HEK293 (cell line): ENCODE results near the gene RNF19B.

ENCODE experiments used
- ELK4 ChIP-seq: IDR thresholded peaks from 2 replicates; pipeline ENCODE4 v1.6.1; 2011; ENCODE audit warnings: mild to moderate bottlenecking, low read depth, low read length, borderline replicate concordance
- PRDM10 ChIP-seq: fragments of 450-650 bp; formaldehyde crosslinking; IDR thresholded peaks from 2 replicates; pipeline ENCODE4 v1.5.1; 2016; ENCODE audit warnings: missing biosample characterization, missing genetic modification characterization
- SP3 ChIP-seq: fragments of 450-650 bp; formaldehyde crosslinking; IDR thresholded peaks from 2 replicates; pipeline ENCODE4 v1.5.1; 2016; ENCODE audit warnings: missing biosample characterization, missing genetic modification characterization
- ZBTB7A ChIP-seq: fragments of 450-650 bp; formaldehyde crosslinking; IDR thresholded peaks from 2 replicates; pipeline ENCODE4 v1.5.1; 2016; ENCODE audit warnings: low read depth, missing biosample characterization, missing genetic modification characterization
- ZFP37 ChIP-seq: fragments of 450-650 bp; formaldehyde crosslinking; IDR thresholded peaks from 2 replicates; pipeline ENCODE4 v1.5.1; 2016; ENCODE audit warnings: missing biosample characterization, missing genetic modification characterization
- ZNF184 ChIP-seq: fragments of 450-650 bp; IDR thresholded peaks from 2 replicates; pipeline ENCODE4 v1.5.1; 2018; ENCODE audit warnings: missing biosample characterization, mild to moderate bottlenecking, missing genetic modification characterization
- ZNF621 ChIP-seq: fragments of 450-650 bp; formaldehyde crosslinking; IDR thresholded peaks from 2 replicates; pipeline ENCODE4 v1.5.1; 2017; ENCODE audit warnings: missing biosample characterization, missing genetic modification characterization
- ZNF660 ChIP-seq: fragments of 450-650 bp; IDR thresholded peaks from 2 replicates; pipeline ENCODE4 v1.5.1; 2018; ENCODE audit warnings: missing biosample characterization, mild to moderate bottlenecking, missing genetic modification characterization
- ZNF692 ChIP-seq: fragments of 450-650 bp; formaldehyde crosslinking; IDR thresholded peaks from 2 replicates; pipeline ENCODE4 v1.5.1; 2016; ENCODE audit warnings: missing biosample characterization, missing genetic modification characterization
- ZSCAN18 ChIP-seq: fragments of 450-650 bp; formaldehyde crosslinking; IDR thresholded peaks from 2 replicates; pipeline ENCODE4 v1.5.1; 2016; ENCODE audit warnings: missing biosample characterization, missing genetic modification characterization
- TF ChIP-seq, protein P1 (sequence below): fragments of 450-650 bp; formaldehyde crosslinking; IDR thresholded peaks from 2 replicates; pipeline ENCODE4 v1.5.1; 2016; ENCODE audit warnings: missing biosample characterization, missing genetic modification characterization
- TF ChIP-seq, protein P2 (sequence below): fragments of 450-650 bp; formaldehyde crosslinking; IDR thresholded peaks from 2 replicates; pipeline ENCODE4 v1.5.1; 2016; ENCODE audit warnings: missing biosample characterization, missing genetic modification characterization
- TF ChIP-seq, protein P3 (sequence below): fragments of 450-650 bp; formaldehyde crosslinking; IDR thresholded peaks from 2 replicates; pipeline ENCODE4 v1.5.1; 2016; ENCODE audit warnings: missing biosample characterization, missing genetic modification characterization

GRCh38 chr1:32888134-32888533, 76.5 kb downstream of the RNF19B start:
- TF ChIP-seq ZSCAN18 (tag by site-specific recombination) (no peak), ELK4 (no peak), ZNF184 (tag by site-specific recombination) (no peak), SP3 (tag by site-specific recombination) (no peak), ZBTB7A (no peak), ZNF692 (tag by site-specific recombination) (no peak), ZNF621 (tag by site-specific recombination) (no peak), ZFP37 (no peak), PRDM10 (tag by site-specific recombination) (no peak), ZNF660 (tag by site-specific recombination) (no peak)
- TF ChIP-seq, protein P1, sequence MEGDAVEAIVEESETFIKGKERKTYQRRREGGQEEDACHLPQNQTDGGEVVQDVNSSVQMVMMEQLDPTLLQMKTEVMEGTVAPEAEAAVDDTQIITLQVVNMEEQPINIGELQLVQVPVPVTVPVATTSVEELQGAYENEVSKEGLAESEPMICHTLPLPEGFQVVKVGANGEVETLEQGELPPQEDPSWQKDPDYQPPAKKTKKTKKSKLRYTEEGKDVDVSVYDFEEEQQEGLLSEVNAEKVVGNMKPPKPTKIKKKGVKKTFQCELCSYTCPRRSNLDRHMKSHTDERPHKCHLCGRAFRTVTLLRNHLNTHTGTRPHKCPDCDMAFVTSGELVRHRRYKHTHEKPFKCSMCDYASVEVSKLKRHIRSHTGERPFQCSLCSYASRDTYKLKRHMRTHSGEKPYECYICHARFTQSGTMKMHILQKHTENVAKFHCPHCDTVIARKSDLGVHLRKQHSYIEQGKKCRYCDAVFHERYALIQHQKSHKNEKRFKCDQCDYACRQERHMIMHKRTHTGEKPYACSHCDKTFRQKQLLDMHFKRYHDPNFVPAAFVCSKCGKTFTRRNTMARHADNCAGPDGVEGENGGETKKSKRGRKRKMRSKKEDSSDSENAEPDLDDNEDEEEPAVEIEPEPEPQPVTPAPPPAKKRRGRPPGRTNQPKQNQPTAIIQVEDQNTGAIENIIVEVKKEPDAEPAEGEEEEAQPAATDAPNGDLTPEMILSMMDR (tag by site-specific recombination) = no peak
- TF ChIP-seq, protein P2, sequence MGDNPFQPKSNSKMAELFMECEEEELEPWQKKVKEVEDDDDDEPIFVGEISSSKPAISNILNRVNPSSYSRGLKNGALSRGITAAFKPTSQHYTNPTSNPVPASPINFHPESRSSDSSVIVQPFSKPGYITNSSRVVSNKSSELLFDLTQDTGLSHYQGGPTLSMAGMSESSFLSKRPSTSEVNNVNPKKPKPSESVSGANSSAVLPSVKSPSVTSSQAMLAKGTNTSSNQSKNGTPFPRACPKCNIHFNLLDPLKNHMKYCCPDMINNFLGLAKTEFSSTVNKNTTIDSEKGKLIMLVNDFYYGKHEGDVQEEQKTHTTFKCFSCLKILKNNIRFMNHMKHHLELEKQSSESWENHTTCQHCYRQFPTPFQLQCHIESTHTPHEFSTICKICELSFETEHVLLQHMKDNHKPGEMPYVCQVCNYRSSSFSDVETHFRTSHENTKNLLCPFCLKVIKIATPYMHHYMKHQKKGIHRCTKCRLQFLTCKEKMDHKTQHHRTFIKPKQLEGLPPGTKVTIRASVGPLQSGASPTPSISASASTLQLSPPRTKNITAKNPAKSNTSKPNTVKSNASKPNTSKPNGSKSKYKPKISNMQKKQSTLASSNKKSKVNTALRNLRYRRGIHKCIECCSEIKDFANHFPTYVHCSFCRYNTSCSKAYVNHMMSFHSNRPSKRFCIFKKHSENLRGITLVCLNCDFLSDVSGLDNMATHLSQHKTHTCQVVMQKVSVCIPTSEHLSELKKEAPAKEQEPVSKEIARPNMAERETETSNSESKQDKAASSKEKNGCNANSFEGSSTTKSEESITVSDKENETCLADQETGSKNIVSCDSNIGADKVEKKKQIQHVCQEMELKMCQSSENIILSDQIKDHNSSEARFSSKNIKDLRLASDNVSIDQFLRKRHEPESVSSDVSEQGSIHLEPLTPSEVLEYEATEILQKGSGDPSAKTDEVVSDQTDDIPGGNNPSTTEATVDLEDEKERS (tag by site-specific recombination) = no peak
- TF ChIP-seq, protein P3, sequence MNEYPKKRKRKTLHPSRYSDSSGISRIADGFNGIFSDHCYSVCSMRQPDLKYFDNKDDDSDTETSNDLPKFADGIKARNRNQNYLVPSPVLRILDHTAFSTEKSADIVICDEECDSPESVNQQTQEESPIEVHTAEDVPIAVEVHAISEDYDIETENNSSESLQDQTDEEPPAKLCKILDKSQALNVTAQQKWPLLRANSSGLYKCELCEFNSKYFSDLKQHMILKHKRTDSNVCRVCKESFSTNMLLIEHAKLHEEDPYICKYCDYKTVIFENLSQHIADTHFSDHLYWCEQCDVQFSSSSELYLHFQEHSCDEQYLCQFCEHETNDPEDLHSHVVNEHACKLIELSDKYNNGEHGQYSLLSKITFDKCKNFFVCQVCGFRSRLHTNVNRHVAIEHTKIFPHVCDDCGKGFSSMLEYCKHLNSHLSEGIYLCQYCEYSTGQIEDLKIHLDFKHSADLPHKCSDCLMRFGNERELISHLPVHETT (tag by site-specific recombination) = no peak
